Measurements from ENCODE around the gene ZNF846. TPM values are rescaled to one million over a fixed set of nuclear protein-coding genes. Genes with fewer than 3 reads are reported as not detected.
"Not testable (repeated sequence)": the region's sequence is repeated elsewhere in the genome, so short reads cannot be mapped to it uniquely, and the experiment has no call there.

ZNF846 gene
- total RNA-seq, 1 experiment from 2014 or later, result 10.2 TPM

DNA sequence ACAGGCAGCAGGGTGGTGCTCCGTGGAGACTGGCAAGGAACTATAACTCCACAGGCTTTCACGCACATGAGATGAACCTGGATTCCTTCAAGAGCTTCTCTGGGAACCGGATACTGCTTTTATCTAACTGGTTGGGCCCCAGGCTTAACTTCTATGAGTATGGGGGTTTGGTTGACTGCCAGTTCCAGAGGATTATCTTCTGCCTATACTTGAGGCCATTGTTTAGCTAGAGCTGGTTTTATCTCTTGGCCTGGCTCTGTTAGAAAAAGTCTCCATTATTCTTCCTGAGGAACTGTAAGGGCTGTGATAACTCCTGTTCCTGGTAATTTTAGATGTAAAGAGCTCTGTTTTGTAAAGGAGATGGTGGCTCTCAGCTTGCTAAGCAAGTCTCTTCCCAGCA lies 40.9 kb downstream of the ZNF846 start:
- 0 out of 2 replicates have a peak, but pooled peaks cover 3% of the 10 kb centered on the region for H3K9me3 ChIP-seq (ENCODE audit: control insufficient read depth, insufficient read depth, low read depth, low read length)
- BruUV-seq (replicated peaks), result no TSS peak
- H3K4me3 ChIP-seq (ENCODE audit: low read depth in 2 of 2, low read length in 2 of 2), result no peak overlapping the region
- ATAC-seq (no peak), DNase-seq (ENCODE audit: low read depth, low spot score) (no peak)
- no peaks in the 10 kb centered on the region for H3K4me1 ChIP-seq (ENCODE audit: control insufficient read depth, insufficient read depth, low read length)
- H3K27ac ChIP-seq (ENCODE audit: low read length), result no peak overlapping the region
- ChIA-PET CTCF (no interaction called here), POLR2A (interaction anchor here (0.6 kb wide), 1 partner anchor 25 kb away, joined by 11 read pairs; no protein-coding TSS in a partner anchor)
- no peak for TF ChIP-seq TCF7L2 (IDR thresholded peaks at IDR 0.05; ENCODE audit: low read depth, low read length)
- intact Hi-C loops (cut with micrococcal nuclease; ENCODE audit: unreplicated experiment), result no loop called here
- no peaks in the 10 kb centered on the region for H3K27me3 ChIP-seq (ENCODE audit: control insufficient read depth, insufficient read depth, low read length)
- no peaks in the 10 kb centered on the region for H3K36me3 ChIP-seq (ENCODE audit: control insufficient read depth, insufficient read depth, low read length)
- in situ Hi-C loops (cut with HindIII; ENCODE audit: low pct_unique_long_range_greater_than_20kb, low sequenced_read_pairs), result no loop called here

DNA sequence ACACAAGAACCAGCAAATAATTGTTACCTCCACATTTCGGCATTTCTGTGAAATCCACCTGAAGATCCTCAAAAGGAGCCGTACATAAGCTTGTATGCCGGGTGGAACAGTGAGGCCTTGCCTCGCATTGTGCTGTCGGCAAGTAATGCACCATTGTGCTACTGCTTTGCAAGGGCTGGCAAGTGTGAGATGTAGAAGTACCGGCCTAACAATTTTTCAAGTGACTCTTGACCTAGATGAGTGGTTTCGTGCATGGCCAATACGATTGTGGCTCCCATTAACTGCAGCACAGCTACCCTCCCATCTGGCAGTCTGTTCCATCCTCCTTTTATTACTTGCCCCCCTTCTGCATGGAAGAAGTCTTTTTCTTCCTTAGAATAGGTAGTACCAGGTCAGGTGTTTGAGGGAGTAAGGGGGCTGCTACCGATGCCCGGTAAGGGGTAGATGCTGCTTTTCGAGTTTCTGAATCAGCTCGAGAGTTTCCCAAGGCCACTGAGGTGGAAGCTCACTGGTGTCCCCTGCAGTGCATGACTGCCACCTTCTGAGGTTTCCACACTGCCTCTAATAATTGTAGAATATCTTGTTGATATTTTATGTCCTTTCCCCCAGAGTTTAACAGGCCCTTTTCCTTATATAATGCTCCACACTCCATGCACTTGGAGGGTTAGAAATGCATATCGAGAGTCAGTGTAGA lies 42.9 kb downstream of the ZNF846 start:
- in situ Hi-C loops (cut with HindIII; ENCODE audit: low pct_unique_long_range_greater_than_20kb, low sequenced_read_pairs); CTCF ChIA-PET; BruUV-seq (replicated peaks); H3K27me3 ChIP-seq (ENCODE audit: control insufficient read depth, insufficient read depth, low read length); DNase-seq (ENCODE audit: low read depth, low spot score); H3K36me3 ChIP-seq (ENCODE audit: control insufficient read depth, insufficient read depth, low read length); H3K4me1 ChIP-seq (ENCODE audit: control insufficient read depth, insufficient read depth, low read length); POLR2A ChIA-PET; ATAC-seq; H3K4me3 ChIP-seq (ENCODE audit: low read depth in 2 of 2, low read length in 2 of 2); H3K27ac ChIP-seq (ENCODE audit: low read length); intact Hi-C loops (cut with micrococcal nuclease; ENCODE audit: unreplicated experiment); H3K9me3 ChIP-seq (ENCODE audit: control insufficient read depth, insufficient read depth, low read depth, low read length): not testable (repeated sequence)

DNA sequence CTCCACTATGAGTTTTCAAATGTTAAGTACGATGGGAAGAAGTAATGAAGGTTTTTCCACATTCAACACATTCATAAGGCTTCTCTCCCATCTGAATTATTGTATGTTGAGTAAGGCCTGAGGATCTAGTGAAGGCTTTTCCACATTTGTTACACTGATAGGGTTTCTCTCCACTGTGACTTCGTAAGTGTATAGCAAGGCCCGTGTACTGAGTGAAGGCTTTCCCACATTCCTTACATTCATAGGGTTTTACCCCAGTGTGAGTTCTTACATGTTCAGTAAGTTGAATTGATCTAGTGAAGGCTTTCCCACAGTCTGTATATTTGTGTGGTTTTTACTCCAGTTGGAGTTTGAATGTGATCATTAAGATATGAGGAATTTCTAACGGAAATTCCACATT lies 44.4 kb downstream of the ZNF846 start:
- in situ Hi-C loops (cut with HindIII; ENCODE audit: low pct_unique_long_range_greater_than_20kb, low sequenced_read_pairs), result no loop called here
- Histone ChIP-seq H3K27me3 (ENCODE audit: control insufficient read depth, insufficient read depth, low read length) (no peaks in the 10 kb centered on the region), H3K27ac (ENCODE audit: low read length) (no peak overlapping the region), H3K9me3 (ENCODE audit: control insufficient read depth, insufficient read depth, low read depth, low read length) (0 out of 2 replicates have a peak, but pooled peaks cover 3% of the 10 kb centered on the region), H3K36me3 (ENCODE audit: control insufficient read depth, insufficient read depth, low read length) (no peaks in the 10 kb centered on the region), H3K4me1 (ENCODE audit: control insufficient read depth, insufficient read depth, low read length) (no peaks in the 10 kb centered on the region), H3K4me3 (ENCODE audit: low read depth in 2 of 2, low read length in 2 of 2) (no peak overlapping the region)
- ChIA-PET POLR2A (no interaction called here), CTCF (no interaction called here)
- TF ChIP-seq SIN3A (IDR thresholded peaks at IDR 0.05; ENCODE audit: borderline replicate concordance, insufficient read depth, low read depth, low read length), result no peak
- TF ChIP-seq, protein P1, sequence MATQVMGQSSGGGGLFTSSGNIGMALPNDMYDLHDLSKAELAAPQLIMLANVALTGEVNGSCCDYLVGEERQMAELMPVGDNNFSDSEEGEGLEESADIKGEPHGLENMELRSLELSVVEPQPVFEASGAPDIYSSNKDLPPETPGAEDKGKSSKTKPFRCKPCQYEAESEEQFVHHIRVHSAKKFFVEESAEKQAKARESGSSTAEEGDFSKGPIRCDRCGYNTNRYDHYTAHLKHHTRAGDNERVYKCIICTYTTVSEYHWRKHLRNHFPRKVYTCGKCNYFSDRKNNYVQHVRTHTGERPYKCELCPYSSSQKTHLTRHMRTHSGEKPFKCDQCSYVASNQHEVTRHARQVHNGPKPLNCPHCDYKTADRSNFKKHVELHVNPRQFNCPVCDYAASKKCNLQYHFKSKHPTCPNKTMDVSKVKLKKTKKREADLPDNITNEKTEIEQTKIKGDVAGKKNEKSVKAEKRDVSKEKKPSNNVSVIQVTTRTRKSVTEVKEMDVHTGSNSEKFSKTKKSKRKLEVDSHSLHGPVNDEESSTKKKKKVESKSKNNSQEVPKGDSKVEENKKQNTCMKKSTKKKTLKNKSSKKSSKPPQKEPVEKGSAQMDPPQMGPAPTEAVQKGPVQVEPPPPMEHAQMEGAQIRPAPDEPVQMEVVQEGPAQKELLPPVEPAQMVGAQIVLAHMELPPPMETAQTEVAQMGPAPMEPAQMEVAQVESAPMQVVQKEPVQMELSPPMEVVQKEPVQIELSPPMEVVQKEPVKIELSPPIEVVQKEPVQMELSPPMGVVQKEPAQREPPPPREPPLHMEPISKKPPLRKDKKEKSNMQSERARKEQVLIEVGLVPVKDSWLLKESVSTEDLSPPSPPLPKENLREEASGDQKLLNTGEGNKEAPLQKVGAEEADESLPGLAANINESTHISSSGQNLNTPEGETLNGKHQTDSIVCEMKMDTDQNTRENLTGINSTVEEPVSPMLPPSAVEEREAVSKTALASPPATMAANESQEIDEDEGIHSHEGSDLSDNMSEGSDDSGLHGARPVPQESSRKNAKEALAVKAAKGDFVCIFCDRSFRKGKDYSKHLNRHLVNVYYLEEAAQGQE (IDR thresholded peaks at IDR 0.05; ENCODE audit: insufficient read depth in 1 of 2, low read depth in 2 of 2, low read length in 1 of 2), result no peak
- TF ChIP-seq, protein P2, sequence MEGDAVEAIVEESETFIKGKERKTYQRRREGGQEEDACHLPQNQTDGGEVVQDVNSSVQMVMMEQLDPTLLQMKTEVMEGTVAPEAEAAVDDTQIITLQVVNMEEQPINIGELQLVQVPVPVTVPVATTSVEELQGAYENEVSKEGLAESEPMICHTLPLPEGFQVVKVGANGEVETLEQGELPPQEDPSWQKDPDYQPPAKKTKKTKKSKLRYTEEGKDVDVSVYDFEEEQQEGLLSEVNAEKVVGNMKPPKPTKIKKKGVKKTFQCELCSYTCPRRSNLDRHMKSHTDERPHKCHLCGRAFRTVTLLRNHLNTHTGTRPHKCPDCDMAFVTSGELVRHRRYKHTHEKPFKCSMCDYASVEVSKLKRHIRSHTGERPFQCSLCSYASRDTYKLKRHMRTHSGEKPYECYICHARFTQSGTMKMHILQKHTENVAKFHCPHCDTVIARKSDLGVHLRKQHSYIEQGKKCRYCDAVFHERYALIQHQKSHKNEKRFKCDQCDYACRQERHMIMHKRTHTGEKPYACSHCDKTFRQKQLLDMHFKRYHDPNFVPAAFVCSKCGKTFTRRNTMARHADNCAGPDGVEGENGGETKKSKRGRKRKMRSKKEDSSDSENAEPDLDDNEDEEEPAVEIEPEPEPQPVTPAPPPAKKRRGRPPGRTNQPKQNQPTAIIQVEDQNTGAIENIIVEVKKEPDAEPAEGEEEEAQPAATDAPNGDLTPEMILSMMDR (IDR thresholded peaks at IDR 0.05), result no peak
- TF ChIP-seq POLR2AphosphoS5 (IDR thresholded peaks at IDR 0.05; ENCODE audit: low read depth, low read length), result no peak
- TF ChIP-seq TCF7L2 (IDR thresholded peaks at IDR 0.05; ENCODE audit: low read depth, low read length), result no peak
- ATAC-seq (no peak), DNase-seq (ENCODE audit: low read depth, low spot score) (no peak)
- intact Hi-C loops (cut with micrococcal nuclease; ENCODE audit: unreplicated experiment), result no loop called here
- no TSS peak for BruUV-seq (replicated peaks)

Data from Panc1 (cell line).